Natural killer cell (primary cell): ENCODE data around the gene FAM131A. TPM values are rescaled to one million over a fixed set of nuclear protein-coding genes. Genes with fewer than 3 reads are reported as not detected.

ENCODE experiments used
- ATAC-seq, 3 donors: fragments of 150-1000 bp in 2 of 3; fragments of 200-7000 bp in 1 of 3; cut with Tn5 transposase; 1 replicate in 1 of 3; 2 replicates in 2 of 3; pipeline ENCODE4 v1.10.0; 2021; ENCODE audit warnings: mild to moderate bottlenecking in 2 of 3, moderate library complexity in 2 of 3
- DNase-seq, 2 donors: peaks; one replicate each; pipeline versions ENCODE4 v3.0.0 to v3.0.0-alpha.2; 2013 to 2021; ENCODE audit warnings: mixed read lengths in 1 of 2
- H3K27ac ChIP-seq: one replicate; pipeline ENCODE4 v1.5.1; 2013; ENCODE audit warnings: mild to moderate bottlenecking, low read length
- H3K27me3 ChIP-seq: one replicate; pipeline ENCODE4 v1.6.1; 2013; ENCODE audit warnings: low read length; ENCODE audit not compliant: control insufficient read depth, insufficient read depth
- H3K36me3 ChIP-seq: one replicate; pipeline ENCODE4 v1.6.1; 2013; ENCODE audit warnings: low read length; ENCODE audit not compliant: control insufficient read depth, insufficient read depth
- H3K4me1 ChIP-seq: one replicate; pipeline ENCODE4 v1.6.1; 2013; ENCODE audit warnings: low read length; ENCODE audit not compliant: control insufficient read depth, insufficient read depth
- H3K4me3 ChIP-seq: one replicate; pipeline ENCODE4 v1.5.1; 2013; ENCODE audit warnings: low read length
- H3K9me3 ChIP-seq: one replicate; pipeline ENCODE4 v1.6.1; 2013; ENCODE audit warnings: low read length; ENCODE audit not compliant: control insufficient read depth, insufficient read depth
- H3K27ac Mint-ChIP-seq, 2 donors: one replicate each; pipeline ENCODE4 v1.8.0; 2022; ENCODE audit warnings: mild to moderate bottlenecking in 2 of 2, mixed read lengths in 2 of 2, moderate library complexity in 1 of 2
- H3K27me3 Mint-ChIP-seq, 2 donors: one replicate each; pipeline ENCODE4 v1.8.0; 2022; ENCODE audit warnings: low read depth in 2 of 2, mixed read lengths in 2 of 2
- H3K36me3 Mint-ChIP-seq: one replicate; pipeline ENCODE4 v1.8.0; 2022; ENCODE audit warnings: mixed read lengths
- H3K4me1 Mint-ChIP-seq, 2 donors: one replicate each; pipeline ENCODE4 v1.8.0; 2022; ENCODE audit warnings: mixed read lengths in 2 of 2
- H3K4me3 Mint-ChIP-seq: one replicate; pipeline ENCODE4 v1.8.0; 2022; ENCODE audit warnings: mild to moderate bottlenecking, moderate library complexity, mixed read lengths
- H3K9me3 Mint-ChIP-seq, 2 donors: one replicate each; pipeline ENCODE4 v1.8.0; 2022; ENCODE audit warnings: mixed read lengths in 2 of 2
- WGBS: methylation state at CpG from one replicate; pipeline ENCODE4 v1.1.7; 2013; ENCODE audit warnings: missing lambda C conversion rate; ENCODE audit not compliant: insufficient coverage; 5-methylcytosine and 5-hydroxymethylcytosine counted together
- intact Hi-C: fragments of 100-400 bp; cut with micrococcal nuclease; formaldehyde crosslinking; loops from one replicate; pipeline ENCODE4 v1.14.2; 2022
- total RNA-seq, 4 donors: library from RNA; stranded (reverse); fragments of 120-200 nt in 1 of 4; gene quantifications; one replicate each; pipeline versions ENCODE4 v1.2.3 to v1.2.4, GENCODE V29; 2013 to 2022
- TF ChIP-seq, protein P1 (sequence below): fragments of 200-600 bp; IDR thresholded peaks from one replicate; pipeline ENCODE4 v1.8.0; 2022; ENCODE audit warnings: antibody characterized with exemption

FAM131A gene
- total RNA-seq, 3 donors from 2014 or later (not counting 1 experiment from before 2014, with no cell fraction given) = 6.9 to 8.8 (median 8.5) TPM

DNA sequence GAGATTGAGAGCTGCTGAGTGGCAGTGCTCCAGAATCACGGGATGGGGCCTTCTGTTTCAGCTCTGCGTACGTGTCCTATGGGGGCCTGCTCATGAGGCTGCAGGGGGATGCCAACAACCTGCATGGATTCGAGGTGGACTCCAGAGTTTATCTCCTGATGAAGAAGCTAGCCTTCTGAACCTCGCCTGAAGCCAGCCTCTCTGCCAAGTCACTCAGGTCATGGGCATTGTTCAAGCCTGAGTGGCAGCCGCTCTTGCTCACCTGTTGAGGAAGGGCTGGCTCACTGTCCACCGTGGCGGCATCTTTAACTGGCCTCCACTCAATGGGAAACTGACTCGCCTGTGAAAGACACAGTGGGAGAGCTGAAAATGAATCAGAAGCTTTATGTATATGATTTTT lies 30.7 kb downstream of the FAM131A start:
- Histone ChIP-seq H3K4me3 (no peak overlapping the region), H3K9me3 (no peaks in the 10 kb centered on the region), H3K36me3 (peaks cover 22% of the 10 kb centered on the region), H3K27me3 (no peaks in the 10 kb centered on the region), H3K27ac (no peak overlapping the region), H3K4me1 (peaks cover 12% of the 10 kb centered on the region)
- peaks cover 18 to 26% of the 10 kb centered on the region in 2 donors for H3K4me1 Mint-ChIP-seq
- WGBS = 93% methylated on average over 9 of the region's 9 CpGs
- intact Hi-C loops = no loop called here
- DNase-seq = no peak
- no peak overlapping the region for H3K27ac Mint-ChIP-seq
- H3K4me3 Mint-ChIP-seq = no peak overlapping the region
- no peaks in the 10 kb centered on the region for H3K9me3 Mint-ChIP-seq
- no peak for ATAC-seq
- no peaks in the 10 kb centered on the region for H3K36me3 Mint-ChIP-seq
- TF ChIP-seq, protein P1, sequence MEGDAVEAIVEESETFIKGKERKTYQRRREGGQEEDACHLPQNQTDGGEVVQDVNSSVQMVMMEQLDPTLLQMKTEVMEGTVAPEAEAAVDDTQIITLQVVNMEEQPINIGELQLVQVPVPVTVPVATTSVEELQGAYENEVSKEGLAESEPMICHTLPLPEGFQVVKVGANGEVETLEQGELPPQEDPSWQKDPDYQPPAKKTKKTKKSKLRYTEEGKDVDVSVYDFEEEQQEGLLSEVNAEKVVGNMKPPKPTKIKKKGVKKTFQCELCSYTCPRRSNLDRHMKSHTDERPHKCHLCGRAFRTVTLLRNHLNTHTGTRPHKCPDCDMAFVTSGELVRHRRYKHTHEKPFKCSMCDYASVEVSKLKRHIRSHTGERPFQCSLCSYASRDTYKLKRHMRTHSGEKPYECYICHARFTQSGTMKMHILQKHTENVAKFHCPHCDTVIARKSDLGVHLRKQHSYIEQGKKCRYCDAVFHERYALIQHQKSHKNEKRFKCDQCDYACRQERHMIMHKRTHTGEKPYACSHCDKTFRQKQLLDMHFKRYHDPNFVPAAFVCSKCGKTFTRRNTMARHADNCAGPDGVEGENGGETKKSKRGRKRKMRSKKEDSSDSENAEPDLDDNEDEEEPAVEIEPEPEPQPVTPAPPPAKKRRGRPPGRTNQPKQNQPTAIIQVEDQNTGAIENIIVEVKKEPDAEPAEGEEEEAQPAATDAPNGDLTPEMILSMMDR = no peak
- no peaks in the 10 kb centered on the region for H3K27me3 Mint-ChIP-seq

DNA sequence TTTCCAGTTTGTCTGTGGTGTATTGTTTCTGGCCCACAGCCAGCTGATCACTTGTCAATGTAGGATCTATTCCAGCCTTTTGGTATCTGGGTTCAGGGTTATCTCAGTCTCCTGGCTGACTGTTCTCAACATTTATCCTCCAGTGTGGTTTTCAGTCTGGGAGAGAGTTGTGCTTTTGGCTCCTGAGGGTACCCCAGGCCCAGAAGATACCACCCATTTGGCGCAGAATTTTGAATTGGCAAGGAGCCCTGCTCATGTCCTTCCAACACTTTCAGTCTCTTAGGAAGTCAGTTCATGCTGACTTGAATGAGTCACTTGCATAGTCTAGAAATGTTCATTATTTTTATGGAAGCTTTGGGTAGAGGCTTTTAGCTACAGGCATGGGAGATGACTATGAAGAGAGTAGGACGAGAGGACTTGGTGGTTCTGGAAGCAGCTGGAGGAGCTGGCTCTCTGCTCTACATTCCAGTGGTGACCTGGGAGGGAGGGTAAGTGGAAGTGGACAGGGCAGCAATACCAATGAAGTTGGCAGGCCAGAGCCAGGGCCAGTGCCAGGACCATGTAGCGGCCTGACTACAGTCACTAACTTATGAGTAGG lies 31.3 kb downstream of the FAM131A start:
- H3K9me3 Mint-ChIP-seq = no peaks in the 10 kb centered on the region
- ATAC-seq = no peak
- peak overlapping the region in 1 of 2 donors; percentile 15 for H3K27ac Mint-ChIP-seq
- Histone ChIP-seq H3K36me3 (peaks cover 22% of the 10 kb centered on the region), H3K9me3 (no peaks in the 10 kb centered on the region), H3K27ac (no peak overlapping the region), H3K27me3 (no peaks in the 10 kb centered on the region), H3K4me1 (peaks cover 8% of the 10 kb centered on the region), H3K4me3 (no peak overlapping the region)
- peaks cover 13 to 20% of the 10 kb centered on the region in 2 donors for H3K4me1 Mint-ChIP-seq
- H3K36me3 Mint-ChIP-seq = no peaks in the 10 kb centered on the region
- H3K27me3 Mint-ChIP-seq = no peaks in the 10 kb centered on the region
- 91% methylated on average over 3 of the region's 3 CpGs for whole genome bisulfite sequencing
- DNase-seq = no peak
- H3K4me3 Mint-ChIP-seq = no peak overlapping the region
- TF ChIP-seq, protein P1 = no peak
- intact Hi-C loops = no loop called here

DNA sequence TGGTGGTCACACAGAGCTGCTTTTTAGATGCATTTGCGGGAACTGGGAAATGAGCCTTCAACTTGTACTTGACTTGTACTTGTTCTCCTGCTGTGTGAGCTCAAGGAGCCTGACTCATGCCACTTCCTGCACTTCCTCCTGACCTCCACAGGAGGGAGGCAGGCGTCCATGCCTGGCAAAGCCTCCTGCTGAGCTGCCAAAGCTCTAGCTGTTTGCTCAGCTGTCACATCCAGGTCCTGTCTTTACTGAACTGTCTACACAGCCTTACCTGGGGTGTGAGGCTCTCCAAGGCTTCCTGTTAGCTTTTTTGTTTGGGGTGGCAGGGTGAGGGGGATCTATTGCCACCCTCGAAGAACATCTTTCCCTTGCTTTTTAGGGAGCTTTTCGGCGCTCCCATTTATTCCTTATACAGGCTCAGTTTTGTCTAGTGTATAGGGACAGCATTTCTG lies 34.2 kb downstream of the FAM131A start:
- Mint-ChIP-seq H3K9me3 (no peaks in the 10 kb centered on the region), H3K36me3 (no peaks in the 10 kb centered on the region), H3K27me3 (peaks cover 18 to 20% of the 10 kb centered on the region in 2 donors), H3K4me3 (no peak overlapping the region), H3K4me1 (peaks cover 0 to 5% of the 10 kb centered on the region in 2 donors), H3K27ac (peak overlapping the region in 1 of 2 donors; percentile 35)
- Histone ChIP-seq H3K36me3 (peaks cover 20% of the 10 kb centered on the region), H3K4me1 (no peaks in the 10 kb centered on the region), H3K27me3 (no peaks in the 10 kb centered on the region), H3K9me3 (no peaks in the 10 kb centered on the region), H3K4me3 (no peak overlapping the region), H3K27ac (no peak overlapping the region)
- TF ChIP-seq, protein P1 = peak; percentile 64
- intact Hi-C loops = loop anchor here (2.0 kb wide), 1 partner anchor 141 kb away; no protein-coding TSS in a partner anchor
- WGBS = 19% methylated on average over 2 of the region's 5 CpGs
- DNase-seq (peak in 1 of 2 donors; percentile 79), ATAC-seq (peak; percentile 77 to 95 (median 90))
